Activated CD4-positive, alpha-beta T cell treated with anti-CD3 and anti-CD28 coated beads, Interleukin-10, Interleukin-2, amounts not matched to agents 100 ng/mL and 50 ng/mL, durations not matched to agents 16 hours and 8 hours (primary cell): ENCODE results near the gene SLC30A2.
A peak's percentile ranks its signal among the peaks of the same experiment; 100 is the strongest.

Source experiments
- DNase-seq: peaks from one replicate; pipeline ENCODE4 v3.0.0-alpha.2; 2020

The SLC30A2 gene

GRCh38 chr1:25993197-25993951 is 52.5 kb downstream of the SLC30A2 start:
- no peak for DNase-seq

GRCh38 chr1:25992689-25993171 is 53.2 kb downstream of the SLC30A2 start:
- no peak for DNase-seq

- no peak for DNase-seq
Observed at GRCh38 chr1:25991937-25992688, 53.8 kb downstream of the SLC30A2 start.

DNA sequence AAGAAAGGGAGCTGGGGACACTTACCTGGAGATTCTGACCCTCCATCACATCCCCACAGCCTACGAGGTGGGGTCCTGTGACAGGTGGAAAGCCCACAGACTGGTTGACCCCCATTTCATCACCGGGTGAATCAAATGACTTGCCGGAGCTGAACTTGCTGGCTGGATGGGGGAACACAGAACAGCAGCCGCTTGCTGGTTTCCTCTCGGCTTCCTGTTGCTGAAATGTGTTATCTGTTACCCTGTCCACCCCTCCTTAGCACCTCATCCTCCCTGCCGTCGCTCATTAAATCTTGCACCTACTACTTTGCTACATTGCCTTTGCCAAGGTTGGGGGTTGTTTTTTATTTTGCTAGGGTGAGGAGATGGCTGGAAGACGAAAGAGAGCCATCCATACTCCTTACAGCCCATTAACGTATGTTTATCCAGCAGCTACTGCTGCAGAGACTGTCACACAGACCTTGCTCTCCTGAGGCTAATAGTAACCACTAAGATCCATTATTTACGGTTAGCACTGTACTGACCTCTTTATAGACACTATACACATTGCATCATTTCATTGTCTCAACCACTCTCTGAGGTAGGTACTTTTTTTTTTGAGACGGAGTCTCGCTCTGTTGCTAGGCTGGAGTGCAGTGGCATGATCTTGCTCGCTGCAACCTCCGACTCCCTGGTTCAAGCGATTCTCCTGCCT is 55.1 kb downstream of the SLC30A2 start:
- DNase-seq = peak; percentile 66

DNA sequence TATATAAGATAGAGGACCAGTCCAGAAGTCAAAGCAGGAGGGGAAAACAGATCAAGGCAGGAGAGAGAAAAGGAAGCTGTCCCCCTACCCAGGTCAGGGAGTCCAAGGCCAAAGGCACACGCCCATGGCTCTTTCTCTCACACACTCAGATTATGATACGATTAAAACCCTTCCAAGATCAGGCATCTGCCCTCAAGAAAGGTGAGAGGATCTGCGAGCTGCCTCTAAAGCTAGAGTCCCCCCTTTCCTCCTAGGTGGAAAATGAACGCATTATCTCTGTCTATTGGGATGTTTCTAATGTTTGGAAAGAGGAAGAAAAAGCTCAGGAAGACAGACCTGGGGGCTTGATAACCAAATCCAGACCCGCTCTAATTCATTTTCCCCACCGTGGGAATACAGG is 55.7 kb downstream of the SLC30A2 start:
- DNase-seq = no peak

GRCh38 chr1:25989440-25990234 is 56.3 kb downstream of the SLC30A2 start:
- no peak for DNase-seq

DNA sequence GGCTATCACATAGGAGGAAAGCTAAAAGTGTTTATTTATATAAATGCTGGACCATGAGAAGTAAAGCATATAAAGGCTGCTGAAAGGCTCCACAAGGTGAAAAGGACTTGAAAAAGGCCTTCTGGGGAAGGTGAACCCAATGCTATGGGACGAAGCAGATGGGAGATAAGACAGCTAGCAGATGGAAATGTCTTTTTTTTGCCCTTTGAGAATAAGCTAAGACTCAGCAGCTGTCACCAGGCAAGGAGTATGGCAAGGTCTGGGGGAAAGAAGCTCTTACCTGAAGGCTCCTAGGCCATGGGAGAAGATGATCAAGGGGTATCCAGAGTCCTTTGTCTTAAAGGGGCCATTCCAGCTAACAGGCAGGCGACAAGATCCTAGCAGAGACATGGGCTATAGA is 58.0 kb downstream of the SLC30A2 start:
- no peak for DNase-seq
